Measurements from ENCODE around the gene ABTB2.

ABTB2 gene

DNA sequence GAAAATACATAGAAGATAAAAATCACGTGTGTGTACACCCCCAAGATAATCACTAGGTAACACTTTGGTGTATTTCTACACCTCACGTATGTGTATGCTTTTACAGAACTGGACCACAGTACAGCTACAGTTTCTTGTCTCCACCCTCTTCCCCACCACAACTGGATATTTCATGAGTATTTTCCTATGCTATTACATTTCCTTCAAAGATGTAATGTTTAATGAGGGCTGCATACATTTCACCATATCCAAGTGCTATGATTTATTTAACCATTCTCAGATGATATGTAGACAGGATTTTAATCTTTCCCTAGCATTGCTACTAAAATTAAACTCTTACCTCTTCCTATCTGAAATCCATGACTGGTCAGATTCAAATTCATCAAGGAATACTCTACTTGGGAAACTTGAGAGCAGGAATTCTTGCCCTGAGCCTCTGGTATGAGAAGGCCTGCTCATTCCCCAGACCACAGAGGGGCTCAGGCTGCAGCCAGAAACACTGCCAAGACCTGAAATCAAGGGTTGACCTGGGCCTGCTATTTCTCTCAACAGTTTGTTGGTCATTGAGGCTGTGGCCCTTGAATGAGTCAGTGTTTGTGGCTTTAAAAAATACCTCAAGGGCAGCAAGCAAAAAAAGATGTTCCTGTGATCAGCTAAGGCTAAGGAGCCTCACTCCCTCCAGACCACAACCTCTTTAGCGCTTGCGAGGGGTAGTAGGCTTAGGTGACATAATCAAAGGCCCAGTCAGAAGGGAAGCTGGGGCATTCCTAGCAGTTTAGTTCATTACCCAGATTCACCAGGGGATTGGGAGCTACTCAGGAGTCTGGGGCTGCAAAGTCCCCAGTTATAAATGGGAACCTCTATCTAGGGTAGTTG, 55.5 kb downstream of the ABTB2 start (continued):
- TF ChIP-seq, protein P1, sequence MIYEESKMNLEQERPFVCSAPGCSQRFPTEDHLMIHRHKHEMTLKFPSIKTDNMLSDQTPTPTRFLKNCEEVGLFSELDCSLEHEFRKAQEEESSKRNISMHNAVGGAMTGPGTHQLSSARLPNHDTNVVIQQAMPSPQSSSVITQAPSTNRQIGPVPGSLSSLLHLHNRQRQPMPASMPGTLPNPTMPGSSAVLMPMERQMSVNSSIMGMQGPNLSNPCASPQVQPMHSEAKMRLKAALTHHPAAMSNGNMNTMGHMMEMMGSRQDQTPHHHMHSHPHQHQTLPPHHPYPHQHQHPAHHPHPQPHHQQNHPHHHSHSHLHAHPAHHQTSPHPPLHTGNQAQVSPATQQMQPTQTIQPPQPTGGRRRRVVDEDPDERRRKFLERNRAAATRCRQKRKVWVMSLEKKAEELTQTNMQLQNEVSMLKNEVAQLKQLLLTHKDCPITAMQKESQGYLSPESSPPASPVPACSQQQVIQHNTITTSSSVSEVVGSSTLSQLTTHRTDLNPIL (CRISPR knock-in tag; IDR thresholded peaks at IDR 0.05; ENCODE audit: low read depth) = no peak
- no peak for TF ChIP-seq OSR1 (CRISPR knock-in tag; IDR thresholded peaks at IDR 0.05)

DNA sequence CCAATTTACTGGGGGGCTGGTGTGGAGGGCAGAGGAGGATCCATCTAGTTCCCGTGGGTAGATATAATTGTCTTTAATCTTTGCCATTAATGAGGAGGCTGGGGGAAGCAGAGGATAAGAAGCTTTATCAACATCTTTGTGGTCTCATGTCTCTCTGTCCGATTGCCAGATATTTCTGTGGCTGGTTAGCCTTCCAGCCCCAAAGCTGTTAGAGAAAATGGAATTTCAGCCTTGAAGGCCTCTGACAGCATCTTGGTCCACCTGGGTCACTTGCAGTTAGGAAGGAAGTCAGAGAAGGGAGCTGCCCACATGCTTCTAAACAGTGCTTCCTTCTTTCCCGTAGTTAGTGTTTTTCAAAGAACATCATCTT, 56.9 kb downstream of the ABTB2 start:
- ATAC-seq = no peak
- no peak for TF ChIP-seq SNAI2 (CRISPR knock-in tag; IDR thresholded peaks at IDR 0.05)
- TF ChIP-seq, protein P1 (CRISPR knock-in tag; IDR thresholded peaks at IDR 0.05; ENCODE audit: low read depth) = no peak
- no peak for TF ChIP-seq CSDC2 (CRISPR knock-in tag; IDR thresholded peaks at IDR 0.05)
- TF ChIP-seq BACH2 (CRISPR knock-in tag; IDR thresholded peaks at IDR 0.05; ENCODE audit: borderline replicate concordance) = no peak
- TF ChIP-seq PPARA (CRISPR knock-in tag; IDR thresholded peaks at IDR 0.05; ENCODE audit: borderline replicate concordance) = no peak
- no peak for TF ChIP-seq ISL1 (CRISPR knock-in tag; IDR thresholded peaks at IDR 0.05)
- TF ChIP-seq ESRRG (CRISPR knock-in tag; IDR thresholded peaks at IDR 0.05) = no peak

DNA sequence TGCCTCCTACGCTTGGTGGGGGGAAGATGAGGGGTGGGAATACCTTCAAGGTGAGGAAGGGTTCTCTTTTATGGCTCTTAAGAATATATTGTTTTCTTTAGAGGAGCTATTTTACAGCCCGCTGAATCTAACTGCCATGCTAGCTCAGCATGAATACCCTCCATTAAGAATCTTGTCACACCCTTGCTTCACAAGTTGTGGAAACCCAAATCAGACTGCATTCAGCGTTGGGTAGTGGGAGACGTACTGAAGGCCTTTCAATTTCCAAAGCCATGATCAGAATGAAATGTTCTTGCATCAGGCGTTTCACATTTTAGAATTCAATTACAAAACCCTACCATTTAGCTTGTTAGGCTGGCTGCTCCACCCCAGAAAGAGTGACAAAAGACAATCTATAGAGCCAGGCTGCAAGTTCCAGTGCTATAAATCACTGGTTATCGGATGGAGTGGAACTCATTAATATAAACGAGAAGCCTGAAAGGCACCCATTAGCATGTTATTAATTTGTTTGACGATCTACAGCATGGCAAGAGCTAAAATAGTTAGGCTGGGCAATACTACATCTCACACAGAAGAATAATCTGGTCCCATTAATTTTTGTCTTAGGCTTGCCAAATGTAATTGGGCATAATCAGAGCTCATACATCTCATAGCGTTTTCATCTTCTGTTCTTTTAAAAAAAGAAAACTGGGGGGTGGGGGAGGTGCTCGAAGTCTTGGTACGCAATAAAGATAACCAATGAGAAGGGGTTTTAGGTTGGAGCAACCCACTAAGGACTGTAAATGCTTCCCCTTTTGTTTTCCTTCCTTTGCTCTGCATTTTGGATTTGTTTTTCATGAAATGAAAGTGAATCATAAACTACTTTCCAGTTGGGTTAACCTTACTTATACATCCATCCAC, 57.5 kb downstream of the ABTB2 start:
- no peak for ATAC-seq
- TF ChIP-seq, protein P2, sequence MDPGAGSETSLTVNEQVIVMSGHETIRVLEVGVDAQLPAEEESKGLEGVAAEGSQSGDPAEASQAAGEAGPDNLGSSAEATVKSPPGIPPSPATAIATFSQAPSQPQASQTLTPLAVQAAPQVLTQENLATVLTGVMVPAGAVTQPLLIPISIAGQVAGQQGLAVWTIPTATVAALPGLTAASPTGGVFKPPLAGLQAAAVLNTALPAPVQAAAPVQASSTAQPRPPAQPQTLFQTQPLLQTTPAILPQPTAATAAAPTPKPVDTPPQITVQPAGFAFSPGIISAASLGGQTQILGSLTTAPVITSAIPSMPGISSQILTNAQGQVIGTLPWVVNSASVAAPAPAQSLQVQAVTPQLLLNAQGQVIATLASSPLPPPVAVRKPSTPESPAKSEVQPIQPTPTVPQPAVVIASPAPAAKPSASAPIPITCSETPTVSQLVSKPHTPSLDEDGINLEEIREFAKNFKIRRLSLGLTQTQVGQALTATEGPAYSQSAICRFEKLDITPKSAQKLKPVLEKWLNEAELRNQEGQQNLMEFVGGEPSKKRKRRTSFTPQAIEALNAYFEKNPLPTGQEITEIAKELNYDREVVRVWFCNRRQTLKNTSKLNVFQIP (CRISPR knock-in tag; IDR thresholded peaks at IDR 0.05; ENCODE audit: borderline replicate concordance, low read depth) = no peak
- TF ChIP-seq, protein P3, sequence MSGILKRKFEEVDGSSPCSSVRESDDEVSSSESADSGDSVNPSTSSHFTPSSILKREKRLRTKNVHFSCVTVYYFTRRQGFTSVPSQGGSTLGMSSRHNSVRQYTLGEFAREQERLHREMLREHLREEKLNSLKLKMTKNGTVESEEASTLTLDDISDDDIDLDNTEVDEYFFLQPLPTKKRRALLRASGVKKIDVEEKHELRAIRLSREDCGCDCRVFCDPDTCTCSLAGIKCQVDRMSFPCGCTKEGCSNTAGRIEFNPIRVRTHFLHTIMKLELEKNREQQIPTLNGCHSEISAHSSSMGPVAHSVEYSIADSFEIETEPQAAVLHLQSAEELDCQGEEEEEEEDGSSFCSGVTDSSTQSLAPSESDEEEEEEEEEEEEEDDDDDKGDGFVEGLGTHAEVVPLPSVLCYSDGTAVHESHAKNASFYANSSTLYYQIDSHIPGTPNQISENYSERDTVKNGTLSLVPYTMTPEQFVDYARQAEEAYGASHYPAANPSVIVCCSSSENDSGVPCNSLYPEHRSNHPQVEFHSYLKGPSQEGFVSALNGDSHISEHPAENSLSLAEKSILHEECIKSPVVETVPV (CRISPR knock-in tag; IDR thresholded peaks at IDR 0.05) = no peak
- no peak for TF ChIP-seq ISL1 (CRISPR knock-in tag; IDR thresholded peaks at IDR 0.05)
- TF ChIP-seq SNAI2 (CRISPR knock-in tag; IDR thresholded peaks at IDR 0.05) = no peak
- TF ChIP-seq GLIS3 (CRISPR knock-in tag; IDR thresholded peaks at IDR 0.05) = no peak
- TF ChIP-seq ZFP3 (CRISPR knock-in tag; IDR thresholded peaks at IDR 0.05) = no peak
- TF ChIP-seq ZC3H10 (CRISPR knock-in tag; IDR thresholded peaks at IDR 0.05) = no peak
- no peak for TF ChIP-seq CSDC2 (CRISPR knock-in tag; IDR thresholded peaks at IDR 0.05)
- no peak for TF ChIP-seq BACH2 (CRISPR knock-in tag; IDR thresholded peaks at IDR 0.05; ENCODE audit: borderline replicate concordance)
- TF ChIP-seq ESRRG (CRISPR knock-in tag; IDR thresholded peaks at IDR 0.05) = no peak
- no peak for TF ChIP-seq ZNF565 (CRISPR knock-in tag; conservative IDR thresholded peaks at IDR 0.05; ENCODE audit: low read depth)
- no peak for TF ChIP-seq TOX (CRISPR knock-in tag; IDR thresholded peaks at IDR 0.05; ENCODE audit: borderline replicate concordance)
- no peak for TF ChIP-seq OSR1 (CRISPR knock-in tag; IDR thresholded peaks at IDR 0.05)
- TF ChIP-seq ZNF70 (CRISPR knock-in tag; IDR thresholded peaks at IDR 0.05) = no peak
- no peak for TF ChIP-seq ARNTL (CRISPR knock-in tag; IDR thresholded peaks at IDR 0.05; ENCODE audit: borderline replicate concordance, low read depth)

DNA sequence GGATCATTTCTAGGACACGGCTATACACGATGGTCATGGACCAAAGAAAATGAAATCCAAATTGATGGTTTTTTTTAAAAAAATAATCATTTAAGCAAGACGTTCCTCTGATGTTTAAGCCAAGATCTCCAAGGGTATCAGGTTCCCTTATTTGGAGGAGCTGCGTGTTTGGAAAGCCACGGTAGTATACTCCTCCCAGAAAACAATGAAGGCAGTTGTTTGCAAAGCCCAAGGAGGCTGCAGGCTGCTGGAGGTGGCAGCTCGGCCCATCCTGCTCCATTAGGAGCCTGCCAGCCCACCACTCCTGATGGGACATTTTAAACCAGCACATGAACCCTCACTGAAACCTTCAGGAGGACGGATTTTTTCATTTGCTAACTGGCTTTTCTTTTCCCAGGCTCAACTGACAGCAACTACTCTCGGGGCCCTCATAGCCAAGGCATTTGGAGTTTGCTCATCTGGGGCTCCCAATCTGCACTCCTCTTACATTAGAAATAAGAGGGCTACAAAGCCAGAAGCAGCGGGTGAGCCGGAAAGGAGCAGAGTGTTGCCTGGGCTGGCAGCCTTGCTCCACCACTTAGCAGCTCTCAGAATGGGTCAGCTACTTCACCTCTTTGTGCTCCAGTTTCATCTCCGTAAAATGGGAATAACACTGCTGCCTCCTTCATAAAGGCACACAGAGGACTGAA, 58.4 kb downstream of the ABTB2 start:
- no peak for ATAC-seq
- TF ChIP-seq ISL1 (CRISPR knock-in tag; IDR thresholded peaks at IDR 0.05) = no peak
- no peak for TF ChIP-seq PPARA (CRISPR knock-in tag; IDR thresholded peaks at IDR 0.05; ENCODE audit: borderline replicate concordance)
- no peak for TF ChIP-seq ZNF8 (CRISPR knock-in tag; IDR thresholded peaks at IDR 0.05)
- no peak for TF ChIP-seq CSDC2 (CRISPR knock-in tag; IDR thresholded peaks at IDR 0.05)
- no peak for TF ChIP-seq ZFP30 (CRISPR knock-in tag; IDR thresholded peaks at IDR 0.05)
- TF ChIP-seq, protein P4, sequence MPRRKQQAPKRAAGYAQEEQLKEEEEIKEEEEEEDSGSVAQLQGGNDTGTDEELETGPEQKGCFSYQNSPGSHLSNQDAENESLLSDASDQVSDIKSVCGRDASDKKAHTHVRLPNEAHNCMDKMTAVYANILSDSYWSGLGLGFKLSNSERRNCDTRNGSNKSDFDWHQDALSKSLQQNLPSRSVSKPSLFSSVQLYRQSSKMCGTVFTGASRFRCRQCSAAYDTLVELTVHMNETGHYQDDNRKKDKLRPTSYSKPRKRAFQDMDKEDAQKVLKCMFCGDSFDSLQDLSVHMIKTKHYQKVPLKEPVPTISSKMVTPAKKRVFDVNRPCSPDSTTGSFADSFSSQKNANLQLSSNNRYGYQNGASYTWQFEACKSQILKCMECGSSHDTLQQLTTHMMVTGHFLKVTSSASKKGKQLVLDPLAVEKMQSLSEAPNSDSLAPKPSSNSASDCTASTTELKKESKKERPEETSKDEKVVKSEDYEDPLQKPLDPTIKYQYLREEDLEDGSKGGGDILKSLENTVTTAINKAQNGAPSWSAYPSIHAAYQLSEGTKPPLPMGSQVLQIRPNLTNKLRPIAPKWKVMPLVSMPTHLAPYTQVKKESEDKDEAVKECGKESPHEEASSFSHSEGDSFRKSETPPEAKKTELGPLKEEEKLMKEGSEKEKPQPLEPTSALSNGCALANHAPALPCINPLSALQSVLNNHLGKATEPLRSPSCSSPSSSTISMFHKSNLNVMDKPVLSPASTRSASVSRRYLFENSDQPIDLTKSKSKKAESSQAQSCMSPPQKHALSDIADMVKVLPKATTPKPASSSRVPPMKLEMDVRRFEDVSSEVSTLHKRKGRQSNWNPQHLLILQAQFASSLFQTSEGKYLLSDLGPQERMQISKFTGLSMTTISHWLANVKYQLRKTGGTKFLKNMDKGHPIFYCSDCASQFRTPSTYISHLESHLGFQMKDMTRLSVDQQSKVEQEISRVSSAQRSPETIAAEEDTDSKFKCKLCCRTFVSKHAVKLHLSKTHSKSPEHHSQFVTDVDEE (CRISPR knock-in tag; IDR thresholded peaks at IDR 0.05) = no peak
- TF ChIP-seq TCF4 (CRISPR knock-in tag; IDR thresholded peaks at IDR 0.05; ENCODE audit: borderline replicate concordance) = no peak
- TF ChIP-seq, protein P3 (CRISPR knock-in tag; IDR thresholded peaks at IDR 0.05) = no peak

Data from SK-N-SH treated with all-trans-retinoic acid at 6 μM for 48 hours (cell line).